Motor neuron (in vitro differentiated cells): ENCODE results near the gene HIRA. TPM values are rescaled to one million over a fixed set of nuclear protein-coding genes. Genes with fewer than 3 reads are reported as not detected.

Experiments used
- ATAC-seq, 8 experiments: fragments of 200-7000 bp; cut with Tn5 transposase; replicated peaks in 6 of 8; 2 replicates each; pipeline ENCODE4 v1.8.0; 2021; ENCODE audit warnings: mild to moderate bottlenecking in 8 of 8, moderate library complexity in 8 of 8
- H3K27ac ChIP-seq, 2 donors: fragments of 250-450 bp; sonication (Bioruptor Pico); 2 replicates each; pipeline ENCODE4 v1.9.0; 2021; ENCODE audit warnings: antibody characterized with exemption in 2 of 2, mild to moderate bottlenecking in 2 of 2, moderate library complexity in 1 of 2
- H3K4me1 ChIP-seq, 2 donors: fragments of 250-450 bp; sonication (Bioruptor Pico); replicated peaks in 1 of 2; 2 replicates each; pipeline ENCODE4 v1.6.1; 2021; ENCODE audit warnings: antibody characterized with exemption in 2 of 2, mild to moderate bottlenecking in 2 of 2, moderate library complexity in 1 of 2
- H3K4me3 ChIP-seq, 5 donors: fragments of 250-450 bp; sonication (Bioruptor Pico); 2 replicates each; pipeline ENCODE4 v1.9.0; 2021; ENCODE audit warnings: antibody characterized with exemption in 5 of 5, mild to moderate bottlenecking in 5 of 5, moderate library complexity in 4 of 5
- WGBS, 10 experiments: fragments of 450-650 bp; shearing (Covaris generic); methylation state at CpG; one replicate each; pipeline ENCODE4 v1.0.0; 2022; 5-methylcytosine and 5-hydroxymethylcytosine counted together
- in situ Hi-C, 9 experiments: fragments of 400-800 bp; cut with MboI; loops; one replicate each; pipeline ENCODE4 v1.15.0; 2021; ENCODE audit warnings: low sequenced_read_pairs in 9 of 9, low pct_unique_long_range_greater_than_20kb in 2 of 9; ENCODE audit not compliant: unreplicated experiment in 9 of 9
- total RNA-seq, 8 experiments: library from RNA; unstranded; fragments of 300-600 nt; gene quantifications; 2 replicates each; pipeline versions ENCODE4 v1.2.3 to v1.2.4, GENCODE V29; 2022

Gene HIRA, protein sequence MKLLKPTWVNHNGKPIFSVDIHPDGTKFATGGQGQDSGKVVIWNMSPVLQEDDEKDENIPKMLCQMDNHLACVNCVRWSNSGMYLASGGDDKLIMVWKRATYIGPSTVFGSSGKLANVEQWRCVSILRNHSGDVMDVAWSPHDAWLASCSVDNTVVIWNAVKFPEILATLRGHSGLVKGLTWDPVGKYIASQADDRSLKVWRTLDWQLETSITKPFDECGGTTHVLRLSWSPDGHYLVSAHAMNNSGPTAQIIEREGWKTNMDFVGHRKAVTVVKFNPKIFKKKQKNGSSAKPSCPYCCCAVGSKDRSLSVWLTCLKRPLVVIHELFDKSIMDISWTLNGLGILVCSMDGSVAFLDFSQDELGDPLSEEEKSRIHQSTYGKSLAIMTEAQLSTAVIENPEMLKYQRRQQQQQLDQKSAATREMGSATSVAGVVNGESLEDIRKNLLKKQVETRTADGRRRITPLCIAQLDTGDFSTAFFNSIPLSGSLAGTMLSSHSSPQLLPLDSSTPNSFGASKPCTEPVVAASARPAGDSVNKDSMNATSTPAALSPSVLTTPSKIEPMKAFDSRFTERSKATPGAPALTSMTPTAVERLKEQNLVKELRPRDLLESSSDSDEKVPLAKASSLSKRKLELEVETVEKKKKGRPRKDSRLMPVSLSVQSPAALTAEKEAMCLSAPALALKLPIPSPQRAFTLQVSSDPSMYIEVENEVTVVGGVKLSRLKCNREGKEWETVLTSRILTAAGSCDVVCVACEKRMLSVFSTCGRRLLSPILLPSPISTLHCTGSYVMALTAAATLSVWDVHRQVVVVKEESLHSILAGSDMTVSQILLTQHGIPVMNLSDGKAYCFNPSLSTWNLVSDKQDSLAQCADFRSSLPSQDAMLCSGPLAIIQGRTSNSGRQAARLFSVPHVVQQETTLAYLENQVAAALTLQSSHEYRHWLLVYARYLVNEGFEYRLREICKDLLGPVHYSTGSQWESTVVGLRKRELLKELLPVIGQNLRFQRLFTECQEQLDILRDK
- 10 to 100 TPM in 7 of 8 experiments, 1 to 10 TPM in 1; 9.9 to 30.1 (median 18.1) TPM for total RNA-seq

GRCh38 chr22:19431649-19432132 is at the start of gene HIRA:
HIRA (minus strand) TSS chr22:19431733; CDS start chr22:19431476, 257 bp downstream.
- peak; percentile 32 to 69 (median 60) for ATAC-seq
- in situ Hi-C loops: loop anchor here in 1 of 9 experiments (25.0 kb wide), 2 partner anchors 94 to 244 kb away; partner anchors contain the start of gene SLC25A1
- H3K4me3 ChIP-seq: peak within 1 kb of the TSS; percentile 58 to 80 (median 64)
- 0% methylated on average over 2 to 5 of the region's 66 CpGs; no CpG with 5 or more reads in 8 of the 10 experiments for WGBS, 10 experiments
- peak within 1 kb of the TSS; percentile 92 to 93 for H3K27ac ChIP-seq
- peaks cover 13% of the 10 kb centered on the region in 2 donors for H3K4me1 ChIP-seq

GRCh38 chr22:19480789-19481188 is 49.3 kb upstream of the HIRA start:
- 0 to 74% (median 48%) methylated on average over 1 to 10 of the region's 10 CpGs for WGBS, 10 experiments
- no peak overlapping the region for H3K4me3 ChIP-seq
- in situ Hi-C loops: loop anchor here in 1 of 9 experiments (10.0 kb wide), 1 partner anchor 144 kb away; no protein-coding TSS in a partner anchor

GRCh38 chr22:19480173-19480568 is 48.6 kb upstream of the HIRA start:
- WGBS, 10 experiments: 0 to 17% (median 0%) methylated on average over 1 to 3 of the region's 15 CpGs; no CpG with 5 or more reads in 6 of the 10 experiments
- in situ Hi-C loops: loop anchor here in 1 of 9 experiments (10.0 kb wide), 1 partner anchor 145 kb away; no protein-coding TSS in a partner anchor
- Histone ChIP-seq H3K27ac (no peak overlapping the region), H3K4me1 (peaks cover 5 to 6% of the 10 kb centered on the region in 2 donors), H3K4me3 (peak overlapping the region; percentile 36 to 79 (median 56))
- no peak for ATAC-seq

More at GRCh38 chr22:19480789-19481188, 49.3 kb upstream of the HIRA start:
- no peak for ATAC-seq
- peaks cover 5 to 6% of the 10 kb centered on the region in 2 donors for H3K4me1 ChIP-seq
- no peak overlapping the region for H3K27ac ChIP-seq

GRCh38 chr22:19479355-19480172 is 48.0 kb upstream of the HIRA start, which contains the start of gene CDC45:
CDC45 (plus strand) TSS chr22:19479920; CDS start chr22:19479969, 49 bp downstream.
- Histone ChIP-seq H3K27ac (peak within 1 kb of the TSS; percentile 97 to 99), H3K4me1 (peaks cover 5 to 6% of the 10 kb centered on the region in 2 donors), H3K4me3 (peak within 1 kb of the TSS; percentile 46 to 79 (median 56))
- 0% methylated on average over 1 to 14 of the region's 50 CpGs; no CpG with 5 or more reads in 3 of the 10 experiments for WGBS, 10 experiments
- in situ Hi-C loops: loop anchor here in 1 of 9 experiments (10.0 kb wide), 1 partner anchor 145 kb away; no protein-coding TSS in a partner anchor
- ATAC-seq: peak; percentile 87 to 95 (median 94)

GRCh38 chr22:19478901-19479354 is 47.4 kb upstream of the HIRA start, which contains the start of gene UFD1:
UFD1 (minus strand) TSS chr22:19479193; CDS start chr22:19479085, 108 bp downstream.
- Histone ChIP-seq H3K4me3 (peak within 1 kb of the TSS; percentile 46 to 79 (median 56)), H3K4me1 (peaks cover 5 to 6% of the 10 kb centered on the region in 2 donors), H3K27ac (peak within 1 kb of the TSS; percentile 97 to 99)
- WGBS, 10 experiments: 0% methylated on average over 2 to 5 of the region's 42 CpGs; no CpG with 5 or more reads in 6 of the 10 experiments
- in situ Hi-C loops: no loop called here
- peak; percentile 66 to 76 (median 70) for ATAC-seq

- Histone ChIP-seq H3K27ac (peak overlapping the region; percentile 97 to 99), H3K4me1 (peaks cover 5 to 6% of the 10 kb centered on the region in 2 donors), H3K4me3 (peak overlapping the region; percentile 46 to 79 (median 56))
- no peak for ATAC-seq
- in situ Hi-C loops: no loop called here
- WGBS, 10 experiments: 0 to 17% (median 3%) methylated on average over 1 to 14 of the region's 31 CpGs
Measured at GRCh38 chr22:19478045-19478900, 46.7 kb upstream of the HIRA start.

DNA sequence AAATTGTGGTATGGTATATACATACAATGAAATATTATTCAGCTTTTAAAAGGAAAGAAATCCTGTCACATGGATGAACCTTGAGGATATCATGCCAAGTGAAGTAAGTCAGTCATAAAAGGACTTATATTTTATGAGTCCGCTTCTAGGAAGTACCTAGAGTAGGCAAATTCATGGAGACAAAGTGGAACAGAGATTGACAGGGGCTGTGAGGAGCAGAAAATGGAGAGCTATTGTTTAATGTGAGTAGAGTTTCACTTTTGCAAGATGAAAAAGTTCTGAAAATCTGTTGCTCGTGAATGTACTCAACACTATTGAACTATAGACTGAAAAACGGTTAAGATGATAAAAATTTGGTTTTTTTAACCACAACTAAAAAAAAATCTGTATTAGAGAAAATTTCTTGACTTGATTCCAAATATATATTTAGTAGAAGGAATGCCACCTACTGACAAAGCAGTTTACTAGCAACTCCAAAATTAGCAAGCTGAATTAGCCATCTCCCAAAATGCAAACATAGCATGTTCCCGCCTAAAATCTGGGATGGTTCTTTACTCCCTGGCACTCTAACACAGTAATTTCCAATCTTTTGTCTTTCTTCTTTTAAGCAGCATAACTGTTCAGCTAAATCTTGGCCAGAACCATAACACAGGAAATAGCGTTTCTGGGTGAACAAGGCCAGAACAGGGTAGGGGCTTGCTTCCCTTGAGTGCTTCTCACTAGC is 46.0 kb upstream of the HIRA start:
- H3K4me1 ChIP-seq: peaks cover 5 to 6% of the 10 kb centered on the region in 2 donors
- ATAC-seq: no peak
- peak overlapping the region; percentile 46 to 79 (median 56) for H3K4me3 ChIP-seq
- H3K27ac ChIP-seq: no peak overlapping the region
- WGBS, 10 experiments: 0 to 88% (median 45%) methylated on average over 1 to 5 of the region's 5 CpGs
- in situ Hi-C loops: no loop called here

- no peak overlapping the region for H3K27ac ChIP-seq
- H3K4me1 ChIP-seq: peaks cover 5 to 6% of the 10 kb centered on the region in 2 donors
- ATAC-seq: no peak
- H3K4me3 ChIP-seq: no peak overlapping the region
- WGBS, 10 experiments: 33 to 100% (median 67%) methylated on average over 1 to 3 of the region's 3 CpGs; no CpG with 5 or more reads in 3 of the 10 experiments
- in situ Hi-C loops: no loop called here
Measured at GRCh38 chr22:19476023-19476422, 44.5 kb upstream of the HIRA start.

GRCh38 chr22:19473578-19473977 is 42.0 kb upstream of the HIRA start:
- in situ Hi-C loops: loop anchor here in 1 of 9 experiments (25.0 kb wide), 1 partner anchor 139 kb away; no protein-coding TSS in a partner anchor
- Histone ChIP-seq H3K4me1 (peaks cover 5 to 6% of the 10 kb centered on the region in 2 donors), H3K4me3 (no peak overlapping the region), H3K27ac (peak overlapping the region in 1 of 2 donors; percentile 39)
- ATAC-seq: peak in 1 of 8 experiments; percentile 34
- WGBS, 10 experiments: 67 to 100% (median 80%) methylated on average over 1 to 3 of the region's 3 CpGs; no CpG with 5 or more reads in 3 of the 10 experiments

GRCh38 chr22:19472233-19472632 is 40.7 kb upstream of the HIRA start:
- peaks cover 0 to under 1% of the 10 kb centered on the region in 2 donors for H3K4me1 ChIP-seq
- 89 to 100% (median 100%) methylated on average over 1 to 6 of the region's 8 CpGs; no CpG with 5 or more reads in 5 of the 10 experiments for WGBS, 10 experiments
- no peak overlapping the region for H3K4me3 ChIP-seq
- H3K27ac ChIP-seq: no peak overlapping the region
- in situ Hi-C loops: loop anchor here in 1 of 9 experiments (25.0 kb wide), 1 partner anchor 140 kb away; no protein-coding TSS in a partner anchor
- ATAC-seq: no peak
